ENCODE results near the gene ITSN1.

Gene ITSN1

GRCh38 chr21:33871171-33871570, 228.9 kb downstream of the ITSN1 start:
- no peaks in the 10 kb centered on the region for H3K27me3 ChIP-seq (replicated peaks; ENCODE audit: control insufficient read depth, insufficient read depth, low read length)
- H3K4me3 ChIP-seq (replicated peaks; ENCODE audit: low read depth, low read length): no peak overlapping the region
- no peak for TF ChIP-seq CTCF (IDR thresholded peaks at IDR 0.05; ENCODE audit: insufficient read depth, low read length, poor library complexity, severe bottlenecking)
- H3K36me3 ChIP-seq (ENCODE audit: control insufficient read depth, insufficient read depth, low read length): no peaks in the 10 kb centered on the region
- DNase-seq (ENCODE audit: extremely low read depth, insufficient read length): no peak

GRCh38 chr21:33872881-33873515, 230.7 kb downstream of the ITSN1 start:
- no peak for DNase-seq (ENCODE audit: extremely low read depth, insufficient read length)

GRCh38 chr21:33874161-33874560, 231.9 kb downstream of the ITSN1 start:
- TF ChIP-seq CTCF (IDR thresholded peaks at IDR 0.05; ENCODE audit: insufficient read depth, low read length, poor library complexity, severe bottlenecking): no peak
- peaks cover 2% of the 10 kb centered on the region; the same call in 1 of the 2 replicates for H3K27me3 ChIP-seq (replicated peaks; ENCODE audit: control insufficient read depth, insufficient read depth, low read length)
- H3K4me3 ChIP-seq (replicated peaks; ENCODE audit: low read depth, low read length): no peak overlapping the region
- no peaks in the 10 kb centered on the region for H3K36me3 ChIP-seq (ENCODE audit: control insufficient read depth, insufficient read depth, low read length)
- no peak for DNase-seq (ENCODE audit: extremely low read depth, insufficient read length)

More at GRCh38 chr21:33872881-33873515, 230.7 kb downstream of the ITSN1 start:
- Histone ChIP-seq H3K4me3 (replicated peaks; ENCODE audit: low read depth, low read length) (no peak overlapping the region), H3K27me3 (replicated peaks; ENCODE audit: control insufficient read depth, insufficient read depth, low read length) (peaks cover 2% of the 10 kb centered on the region; the same call in 1 of the 2 replicates), H3K36me3 (ENCODE audit: control insufficient read depth, insufficient read depth, low read length) (no peaks in the 10 kb centered on the region)
- no peak for TF ChIP-seq CTCF (IDR thresholded peaks at IDR 0.05; ENCODE audit: insufficient read depth, low read length, poor library complexity, severe bottlenecking)

- no peak for DNase-seq (ENCODE audit: extremely low read depth, insufficient read length)
- Histone ChIP-seq H3K36me3 (ENCODE audit: control insufficient read depth, insufficient read depth, low read length) (no peaks in the 10 kb centered on the region), H3K4me3 (replicated peaks; ENCODE audit: low read depth, low read length) (no peak overlapping the region), H3K27me3 (replicated peaks; ENCODE audit: control insufficient read depth, insufficient read depth, low read length) (peaks cover 2% of the 10 kb centered on the region; the same call in 1 of the 2 replicates)
- TF ChIP-seq CTCF (IDR thresholded peaks at IDR 0.05; ENCODE audit: insufficient read depth, low read length, poor library complexity, severe bottlenecking): no peak
Observed at GRCh38 chr21:33875026-33875695, 232.9 kb downstream of the ITSN1 start.

- no peak for TF ChIP-seq CTCF (IDR thresholded peaks at IDR 0.05; ENCODE audit: insufficient read depth, low read length, poor library complexity, severe bottlenecking)
- no peak for DNase-seq (ENCODE audit: extremely low read depth, insufficient read length)
- no peaks in the 10 kb centered on the region for H3K36me3 ChIP-seq (ENCODE audit: control insufficient read depth, insufficient read depth, low read length)
- no peak overlapping the region for H3K4me3 ChIP-seq (replicated peaks; ENCODE audit: low read depth, low read length)
- H3K27me3 ChIP-seq (replicated peaks; ENCODE audit: control insufficient read depth, insufficient read depth, low read length): peaks cover 2% of the 10 kb centered on the region; the same call in 1 of the 2 replicates
Observed at GRCh38 chr21:33878824-33879223, 236.5 kb downstream of the ITSN1 start.

Data from GM06990 (cell line).